Measurements from ENCODE around the gene CANT1.
A peak's percentile ranks its signal among the peaks of the same experiment; 100 is the strongest.
"Not testable (repeated sequence)": the region's sequence is repeated elsewhere in the genome, so short reads cannot be mapped to it uniquely, and the experiment has no call there.

Gene CANT1

DNA sequence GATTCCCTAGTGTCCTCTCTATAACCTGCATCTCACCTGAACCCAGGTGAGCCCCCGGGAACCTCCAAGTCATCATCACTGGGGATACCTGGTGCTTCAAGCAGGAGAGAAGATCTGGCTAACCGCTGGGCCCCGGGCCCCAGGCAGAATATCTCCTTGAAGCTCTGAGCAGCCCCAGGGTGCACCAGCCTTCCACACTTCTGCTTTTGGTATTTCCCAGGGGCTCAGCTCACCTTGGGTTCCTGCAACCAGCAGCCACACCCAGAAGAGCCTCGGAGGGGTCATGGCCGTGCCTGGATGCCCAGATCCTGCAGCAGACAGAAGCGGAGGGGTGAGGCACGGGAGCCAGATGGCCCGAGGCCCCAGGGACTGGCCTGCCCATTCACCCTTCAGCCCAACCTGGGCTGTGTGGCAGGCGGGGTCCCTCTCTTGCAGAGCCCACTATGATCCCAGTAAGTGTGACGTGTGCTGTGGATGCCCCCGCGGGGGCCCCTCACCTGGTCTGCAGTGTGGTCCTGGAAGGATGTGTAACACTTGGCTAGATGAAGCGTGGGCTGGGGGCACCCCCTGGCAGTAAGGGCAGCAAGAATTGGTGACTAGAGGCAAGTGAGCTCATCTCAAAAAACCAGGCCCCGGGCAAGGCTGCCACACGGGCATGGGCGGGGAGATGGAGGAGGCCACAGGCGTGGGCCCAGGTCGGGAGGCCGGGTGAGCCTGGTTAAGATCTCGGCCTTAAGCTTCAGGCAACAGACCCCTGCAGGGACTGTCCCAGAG lies 32.5 kb downstream of the CANT1 start:
- no peak for DNase-seq (ENCODE audit: low read depth)

DNA sequence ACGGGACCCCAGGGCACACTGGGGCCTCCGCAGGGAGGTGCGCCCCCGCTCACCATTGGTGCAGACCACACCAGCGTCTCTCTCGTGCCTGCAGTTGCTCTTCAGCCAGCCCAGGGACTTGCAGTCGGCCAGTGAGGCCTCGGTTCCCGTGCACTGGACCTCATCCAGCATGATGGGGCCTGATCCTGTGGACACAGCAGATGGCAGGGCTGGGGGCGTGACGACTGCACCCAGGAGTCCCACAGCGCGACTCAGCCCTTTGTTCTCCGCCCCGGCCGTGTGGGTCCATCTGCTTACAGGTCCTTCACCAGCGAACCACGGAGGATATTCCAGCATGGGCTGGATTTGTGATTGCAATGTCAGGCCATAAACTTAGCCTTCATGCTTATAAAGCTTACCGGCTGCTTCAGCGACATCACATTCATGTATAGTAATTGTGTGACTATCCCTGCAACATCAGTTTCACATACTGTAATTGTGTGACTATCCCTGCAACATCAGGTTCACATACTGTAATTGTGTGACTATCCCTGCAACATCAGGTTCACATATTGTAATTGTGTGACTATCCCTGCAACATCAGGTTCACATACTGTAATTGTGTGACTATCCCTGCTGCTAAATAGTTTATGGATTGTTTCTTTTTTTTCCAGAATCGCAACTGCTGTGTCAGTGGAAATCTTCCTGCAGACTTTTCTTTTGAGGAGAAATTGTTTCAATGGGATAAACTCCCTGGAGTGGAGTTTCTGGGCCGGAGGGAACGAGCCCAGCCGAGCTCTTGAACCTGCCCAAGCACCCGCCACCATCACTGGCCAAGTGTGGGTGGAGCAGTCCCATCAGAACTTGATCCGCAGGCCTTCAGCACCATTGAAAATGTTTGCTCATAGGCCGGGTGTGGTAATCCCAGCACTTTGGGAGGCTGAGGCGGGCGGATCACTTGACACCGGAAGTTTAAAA lies 34.7 kb downstream of the CANT1 start:
- no peak for DNase-seq (ENCODE audit: low read depth)

DNA sequence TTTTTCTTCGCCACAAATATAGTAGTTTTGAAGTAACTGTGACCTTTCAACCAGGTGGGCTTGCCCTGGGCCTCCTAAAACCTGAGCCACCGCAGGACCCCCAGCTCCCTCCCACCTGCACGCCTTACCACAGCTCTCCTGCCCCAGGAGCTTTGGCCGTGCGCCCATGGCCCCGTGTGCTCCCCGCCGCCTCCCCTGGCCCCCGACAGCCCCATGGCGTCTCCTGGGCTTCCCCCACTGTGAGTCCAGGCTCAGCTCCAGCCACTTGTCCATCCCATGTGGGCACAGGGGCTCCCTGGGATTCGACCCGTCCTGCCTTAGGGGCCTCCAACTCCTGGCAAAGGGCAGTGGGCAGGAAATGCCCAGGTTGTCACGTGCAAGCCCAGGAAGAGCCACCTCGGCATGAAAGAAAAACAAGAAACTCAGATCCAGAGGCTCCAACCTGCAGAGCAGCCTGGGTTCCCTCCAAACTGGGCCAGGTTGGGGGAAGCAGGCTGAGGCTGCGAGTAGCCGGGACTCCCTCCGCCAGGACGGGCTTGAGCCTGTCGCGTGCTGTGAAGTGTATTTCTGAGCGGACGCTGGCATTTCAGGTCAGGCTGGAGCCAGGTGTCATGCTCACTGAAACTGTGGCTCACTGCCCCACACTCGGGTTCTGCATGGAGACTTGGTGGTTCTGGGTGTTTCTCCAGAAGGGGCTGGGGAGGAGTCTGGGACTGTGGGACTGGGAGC lies 35.6 kb downstream of the CANT1 start:
- DNase-seq (ENCODE audit: low read depth), result no peak

DNA sequence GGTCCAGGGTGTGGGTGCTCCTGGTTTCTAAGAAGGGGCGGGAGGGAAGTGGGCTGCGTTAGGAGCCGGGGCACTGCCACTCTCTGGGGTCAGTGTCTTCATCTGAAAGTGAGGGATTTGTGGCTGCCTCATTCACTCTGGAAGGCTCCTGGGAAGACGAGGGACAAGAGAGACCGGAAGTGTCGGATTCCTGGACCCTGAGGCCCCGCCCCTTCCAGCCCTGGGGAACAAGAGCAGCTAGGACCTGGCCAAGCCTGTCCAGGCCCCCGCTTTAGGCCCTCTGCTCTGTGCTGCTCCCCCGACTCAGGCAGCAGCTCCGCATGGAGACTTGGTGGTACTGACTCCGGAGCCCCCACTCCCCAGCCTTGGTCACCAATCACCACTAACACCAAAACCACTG lies 36.4 kb downstream of the CANT1 start:
- no peak for DNase-seq (ENCODE audit: low read depth)

DNA sequence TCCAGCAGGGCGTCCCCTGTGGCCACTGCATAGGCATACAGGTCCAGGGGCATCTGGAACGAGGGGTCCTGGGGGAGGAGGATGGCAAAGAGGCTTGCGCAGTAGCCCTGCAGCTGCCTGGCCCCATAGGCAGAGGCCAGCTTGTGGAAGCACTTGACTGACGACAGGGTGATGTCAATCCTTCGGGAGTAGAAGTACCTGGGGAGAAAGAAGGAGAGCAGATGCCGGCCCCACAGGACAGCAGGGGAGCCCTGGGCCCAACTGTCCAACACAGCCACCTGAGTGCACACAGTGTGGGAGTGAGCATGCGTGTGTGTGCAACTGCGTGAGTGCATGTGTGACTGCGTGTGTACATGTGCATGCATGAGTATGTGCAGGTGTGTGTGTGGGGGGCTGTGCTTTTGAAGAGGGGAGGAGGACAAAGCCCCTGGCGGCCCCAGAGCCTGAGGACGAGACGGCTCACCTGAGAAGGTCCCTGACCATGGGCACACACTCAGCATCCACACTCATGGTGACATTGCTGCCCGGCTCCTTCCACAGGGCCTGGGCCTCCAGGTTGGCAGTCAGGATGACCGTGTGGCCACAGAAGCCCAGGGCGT lies 37.0 kb downstream of the CANT1 start:
- no peak for DNase-seq (ENCODE audit: low read depth)

DNA sequence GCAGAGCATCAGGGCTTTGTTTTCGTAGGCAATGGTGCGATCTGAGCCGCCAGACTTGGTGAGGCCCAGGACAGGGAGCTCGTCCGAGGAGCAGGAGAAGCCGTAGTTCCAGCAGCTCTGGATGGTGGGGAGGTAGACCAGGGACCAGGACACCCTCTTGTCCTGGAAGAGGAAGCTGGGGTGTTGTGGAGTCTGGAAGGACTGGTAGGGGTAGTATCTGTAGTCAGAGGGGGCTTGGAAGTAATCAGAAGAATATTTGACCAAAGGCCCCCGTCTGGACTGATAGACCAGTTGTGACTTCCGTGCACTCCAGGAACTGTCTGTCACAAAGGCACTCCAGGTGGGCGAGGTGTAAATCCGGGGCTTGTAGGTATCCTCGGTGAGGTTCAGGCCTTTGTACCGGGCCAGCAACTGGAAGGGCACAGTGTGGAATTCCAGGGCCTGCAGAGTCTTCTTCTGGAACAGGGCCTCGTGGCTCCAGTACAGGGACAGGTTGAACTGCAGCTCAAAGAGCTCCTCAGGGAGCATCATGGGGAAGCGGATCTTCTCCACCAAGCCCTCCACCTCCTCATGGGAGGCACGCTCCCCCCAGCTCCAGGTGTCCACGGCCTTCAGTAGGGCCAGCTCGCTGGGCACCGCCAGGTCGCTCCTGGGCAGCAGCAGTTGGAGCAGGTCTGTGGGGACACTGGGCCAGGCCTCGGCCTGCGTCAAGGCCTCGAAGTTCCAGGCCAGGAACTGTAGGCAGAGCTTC lies 37.6 kb downstream of the CANT1 start:
- DNase-seq (ENCODE audit: low read depth), result no peak

DNA sequence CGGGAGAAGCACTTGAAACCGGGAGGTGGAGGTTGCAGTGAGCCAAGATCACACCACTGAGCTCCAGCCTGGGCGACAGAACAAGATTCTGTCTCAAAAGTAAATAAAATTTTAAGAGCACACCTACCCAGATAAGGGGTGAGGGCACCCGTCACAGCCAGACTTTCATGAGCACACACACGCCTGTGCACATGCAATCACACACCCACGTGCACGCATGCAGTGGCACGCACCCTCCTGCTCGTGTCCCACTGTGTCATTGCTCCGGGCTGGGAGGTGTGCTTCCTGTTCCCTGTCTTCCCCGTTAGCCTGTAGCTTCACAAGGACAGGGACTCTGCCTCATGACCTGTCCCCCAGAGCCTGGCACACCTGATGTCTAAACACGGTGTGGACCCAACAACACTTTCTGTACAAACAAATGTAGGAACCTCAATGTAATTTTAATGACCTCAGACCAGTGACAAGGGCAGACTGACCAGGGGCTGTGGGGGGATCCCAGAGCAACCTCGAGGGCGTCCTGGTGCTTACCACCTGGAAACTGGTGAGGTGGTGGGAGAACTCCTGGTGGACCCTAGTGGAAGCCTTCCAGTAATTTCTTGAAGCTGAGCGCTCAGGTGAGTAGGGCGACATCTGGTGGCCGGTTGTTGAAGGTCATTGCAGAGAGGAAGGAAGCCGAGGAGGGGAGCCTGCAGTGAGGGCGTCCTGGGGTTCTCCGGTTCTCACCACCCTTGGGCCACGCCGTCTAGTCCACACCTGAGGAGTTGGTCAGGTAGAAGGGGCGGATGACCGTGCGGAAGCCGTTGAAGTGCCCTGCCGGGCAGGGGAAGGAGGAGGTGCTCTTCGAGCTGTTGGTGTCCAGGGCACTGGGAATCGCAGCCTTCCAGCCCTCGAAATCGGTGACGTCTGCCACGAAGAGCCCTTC lies 38.5 kb downstream of the CANT1 start:
- DNase-seq (ENCODE audit: low read depth), result peak; percentile 66

DNA sequence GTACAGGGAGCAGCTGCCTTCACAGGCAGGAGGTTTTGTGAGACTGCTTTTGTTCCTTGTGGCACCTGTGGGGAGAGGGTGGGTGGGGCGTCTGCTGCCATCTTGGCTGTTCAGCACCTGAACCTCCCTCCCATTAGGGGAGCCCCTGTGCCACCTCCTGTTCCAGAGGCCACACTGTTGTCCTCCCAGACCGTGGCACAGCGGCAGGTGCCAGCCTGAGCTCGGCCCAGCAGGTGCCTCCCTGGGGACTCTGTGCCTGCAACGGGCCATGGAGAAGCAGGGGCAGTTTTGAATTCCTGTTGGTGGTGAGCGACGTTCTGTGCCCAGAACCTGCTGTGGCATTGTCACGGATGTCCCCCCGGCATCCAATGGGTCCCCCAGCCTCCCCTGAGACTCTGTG lies 39.7 kb downstream of the CANT1 start:
- DNase-seq (ENCODE audit: low read depth), result no peak

DNA sequence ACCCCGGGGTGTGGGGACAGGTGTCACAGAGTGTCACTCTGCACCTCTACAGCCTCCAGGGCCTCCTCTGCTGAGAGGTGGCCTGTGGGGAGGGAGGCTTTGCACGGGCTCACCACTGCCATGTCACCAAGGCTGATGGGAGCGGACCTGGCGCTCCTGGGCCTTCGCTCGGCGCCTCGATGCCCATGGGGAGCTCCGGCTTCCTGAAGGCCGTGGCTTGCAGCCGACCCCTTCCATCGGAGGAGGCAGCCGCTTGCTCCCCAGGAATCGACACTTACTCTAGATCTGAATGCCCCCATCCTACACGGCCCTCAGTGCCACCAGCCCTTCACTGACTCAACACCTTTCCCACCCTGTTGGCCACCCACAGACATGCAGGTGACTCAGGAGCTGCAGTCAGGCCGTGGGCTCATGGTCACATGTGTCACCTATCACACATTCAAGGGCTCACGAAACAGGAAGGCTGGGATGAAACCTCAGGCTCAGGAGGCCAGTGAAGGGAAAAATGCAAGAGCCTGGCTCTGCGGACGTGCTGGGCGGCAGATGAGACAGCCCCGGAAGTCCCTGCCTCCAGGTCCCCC lies 41.7 kb downstream of the CANT1 start:
- no peak for DNase-seq (ENCODE audit: low read depth)

DNA sequence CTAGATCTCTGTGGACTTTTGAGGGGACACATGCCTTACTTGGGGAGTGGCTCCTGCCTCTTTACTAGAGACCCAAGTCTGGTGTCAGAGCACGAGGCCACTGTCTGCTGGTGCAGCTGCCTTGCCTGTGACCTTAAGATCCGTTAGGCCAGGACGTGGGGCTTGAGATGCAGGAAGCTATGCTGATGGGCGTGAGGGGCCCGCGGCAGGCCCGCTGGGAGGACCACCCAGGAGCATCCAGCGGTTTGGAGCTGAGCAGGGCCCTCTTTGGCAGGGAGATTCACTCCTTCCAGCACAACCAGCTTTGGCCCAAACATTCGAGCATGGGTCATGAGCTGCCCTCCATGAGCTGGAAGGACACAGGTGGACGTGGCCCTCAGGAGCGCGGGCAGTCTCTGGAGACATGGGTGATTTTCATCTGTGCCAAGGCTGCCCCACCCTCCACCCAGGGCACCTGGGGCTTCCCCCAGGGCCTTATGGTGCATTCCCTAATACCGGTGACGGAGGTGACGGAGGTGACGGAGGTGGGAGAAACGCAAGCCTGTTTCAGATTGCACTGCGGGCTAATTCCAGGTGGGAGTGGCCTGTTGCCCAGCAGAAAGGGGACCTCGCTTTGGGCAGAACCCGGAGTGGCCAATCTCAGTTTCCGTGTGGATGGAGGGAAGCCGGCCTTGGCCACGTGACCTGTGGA lies 42.5 kb downstream of the CANT1 start:
- DNase-seq (ENCODE audit: low read depth), result no peak

DNA sequence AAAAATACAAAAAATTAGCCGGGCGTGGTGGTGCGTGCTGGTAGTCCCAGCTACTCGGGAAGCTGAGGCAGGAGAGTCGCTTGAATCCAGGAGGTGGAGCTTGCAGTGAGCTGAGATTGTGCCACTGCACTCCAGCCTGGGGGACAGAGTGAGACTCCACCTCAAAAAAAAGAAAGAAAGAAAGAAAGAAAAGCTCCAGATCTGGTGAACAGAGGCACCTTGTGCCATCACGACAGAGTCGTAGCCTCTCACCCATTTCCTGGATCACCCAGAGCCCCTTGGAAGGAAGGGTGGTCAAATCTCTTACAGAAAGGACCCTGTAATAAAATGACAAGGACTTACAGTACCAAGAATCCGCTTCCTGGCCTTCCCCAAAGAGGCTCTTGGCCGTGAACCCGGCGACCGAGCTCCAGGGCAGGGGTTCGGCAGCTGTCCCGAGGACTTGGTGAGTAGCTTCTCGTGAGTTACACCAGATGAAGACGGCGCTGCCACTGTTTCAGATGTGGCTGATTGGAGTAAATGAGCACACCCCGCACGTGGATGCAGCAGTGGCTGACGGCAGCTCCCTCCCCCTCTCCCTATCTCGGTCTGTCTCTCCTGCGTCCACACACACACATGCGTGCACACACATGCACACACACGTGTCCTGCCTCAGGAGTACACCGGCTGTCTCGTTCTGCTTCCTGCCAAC lies 43.3 kb downstream of the CANT1 start:
- DNase-seq (ENCODE audit: low read depth), result no peak

DNA sequence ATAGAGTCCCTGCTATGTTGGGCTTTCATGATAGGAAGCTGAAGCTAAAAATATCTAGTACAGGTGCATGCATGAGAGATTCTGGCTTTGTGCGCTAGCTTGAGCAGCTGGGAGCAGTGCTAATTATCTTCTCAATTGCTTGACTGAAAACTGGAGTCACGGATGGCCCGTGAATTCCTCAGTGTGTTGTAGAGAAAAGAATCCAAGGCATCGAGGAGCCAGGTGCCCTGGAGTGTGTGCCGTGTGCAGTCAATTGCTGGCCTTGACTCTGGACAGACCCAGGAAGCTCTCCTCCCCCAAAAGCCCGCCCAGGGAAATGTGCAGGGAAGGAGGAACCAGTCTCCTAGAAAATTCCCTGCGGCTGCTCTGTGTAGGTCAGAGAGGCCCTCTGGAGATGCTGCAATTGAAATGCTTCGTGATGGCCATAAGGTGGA lies 44.1 kb downstream of the CANT1 start:
- DNase-seq (ENCODE audit: low read depth), result no peak

DNA sequence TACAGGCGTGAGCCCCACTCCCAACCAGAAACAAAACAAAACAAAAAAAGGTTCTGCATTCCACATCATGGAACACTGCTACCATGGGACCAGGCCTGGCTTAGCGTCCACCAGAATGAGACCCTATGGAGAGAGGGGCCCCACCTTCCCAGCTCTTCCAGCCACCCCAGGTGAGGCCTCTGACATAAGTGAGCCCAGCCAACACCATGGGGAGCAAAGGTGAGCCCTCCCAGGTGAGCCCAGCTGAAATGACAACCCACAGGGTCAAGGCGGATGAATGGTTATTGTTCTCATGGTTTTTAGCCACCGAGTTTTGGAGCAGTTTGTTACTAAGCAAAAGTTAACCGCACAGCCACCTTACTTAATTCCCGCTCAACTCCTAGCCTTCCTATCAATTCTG lies 46.2 kb downstream of the CANT1 start:
- no peak for DNase-seq (ENCODE audit: low read depth)

DNA sequence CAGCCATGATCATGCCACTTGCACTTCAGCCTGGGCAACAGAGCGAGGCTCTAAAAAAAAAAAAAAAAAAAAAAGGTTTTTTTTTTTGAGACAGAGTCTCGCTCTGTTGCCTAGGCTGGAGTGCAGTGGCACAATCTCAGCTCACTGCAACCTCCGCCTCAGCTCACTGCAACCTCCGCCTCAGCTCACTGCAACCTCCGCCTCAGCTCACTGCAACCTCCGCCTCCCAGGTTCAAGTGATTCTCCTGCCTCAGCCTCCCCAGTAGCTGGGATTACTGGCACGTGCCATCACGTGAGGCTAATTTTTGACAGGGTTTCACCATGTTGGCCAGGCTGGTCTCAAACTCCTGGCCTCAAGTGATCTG lies 46.6 kb downstream of the CANT1 start:
- DNase-seq (ENCODE audit: low read depth), result not testable (repeated sequence)

DNA sequence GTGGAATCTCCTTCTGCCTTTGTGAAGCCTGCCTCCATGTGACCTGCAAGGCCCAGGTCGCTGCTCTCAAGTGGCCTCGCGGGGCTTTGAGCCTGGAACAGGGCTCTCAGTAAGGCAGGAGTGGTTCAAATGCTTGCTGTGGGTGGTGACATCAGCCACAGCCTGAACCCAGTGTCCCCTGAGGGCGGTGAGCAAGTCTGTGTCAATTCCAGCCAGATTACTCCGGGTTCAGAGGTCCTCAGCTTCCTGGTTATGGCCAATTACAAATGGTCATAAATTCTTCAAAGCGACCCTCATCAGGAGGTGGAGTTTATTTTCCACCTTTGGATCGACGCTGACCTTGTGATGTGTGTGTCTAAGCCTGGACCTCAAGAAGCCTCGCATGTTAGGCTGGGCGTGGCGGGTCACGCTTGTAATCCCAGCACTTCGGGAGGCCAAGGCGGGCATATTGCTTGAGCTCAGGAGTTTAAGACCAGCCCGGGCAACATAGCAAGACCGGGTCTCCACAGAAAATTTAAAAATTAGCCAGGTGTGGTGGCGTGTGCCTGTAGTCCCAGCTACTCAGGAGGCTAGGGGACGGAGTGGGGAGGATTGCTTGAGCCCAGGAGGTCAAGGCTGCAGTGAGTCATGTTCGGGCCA lies 47.1 kb downstream of the CANT1 start:
- DNase-seq (ENCODE audit: low read depth), result no peak

DNA sequence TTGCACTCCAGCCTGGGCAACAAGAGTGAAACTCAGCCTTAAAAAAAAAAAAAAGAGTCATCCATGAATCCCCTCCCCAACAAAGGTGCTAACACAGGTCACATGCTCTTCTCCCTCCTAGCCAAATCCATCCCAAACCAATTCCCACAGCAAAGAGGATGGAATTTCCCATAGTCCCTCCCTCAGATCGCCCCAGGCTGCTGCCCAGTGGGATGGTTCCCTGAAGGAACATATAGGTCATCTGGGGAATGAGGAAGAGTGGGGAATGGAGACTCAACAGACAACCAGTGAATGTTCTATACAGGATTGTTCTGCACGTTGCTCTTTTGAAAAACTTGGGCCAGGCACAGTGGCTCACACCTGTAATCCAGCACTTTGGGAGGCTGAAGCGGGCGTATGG lies 48.0 kb downstream of the CANT1 start:
- no peak for DNase-seq (ENCODE audit: low read depth)

DNA sequence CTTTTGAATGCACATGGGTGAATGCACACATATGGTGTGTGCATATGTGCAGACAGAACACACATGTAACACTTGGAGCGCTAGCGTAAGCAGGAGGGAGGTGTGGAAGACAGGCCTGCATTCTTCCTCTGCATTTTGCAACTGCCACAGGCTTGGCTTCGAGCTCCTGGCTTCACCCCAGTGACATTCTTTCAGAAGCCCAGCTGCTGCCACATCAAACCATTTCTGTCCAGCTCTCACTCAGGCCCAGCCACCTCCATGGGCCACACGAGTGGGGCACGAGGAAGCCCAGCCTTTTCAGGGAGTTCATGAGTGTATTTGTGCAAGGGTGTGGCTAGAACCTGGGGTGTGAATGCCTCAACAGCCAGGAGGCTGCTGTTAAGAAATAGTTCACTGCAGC lies 48.6 kb downstream of the CANT1 start:
- no peak for DNase-seq (ENCODE audit: low read depth)

DNA sequence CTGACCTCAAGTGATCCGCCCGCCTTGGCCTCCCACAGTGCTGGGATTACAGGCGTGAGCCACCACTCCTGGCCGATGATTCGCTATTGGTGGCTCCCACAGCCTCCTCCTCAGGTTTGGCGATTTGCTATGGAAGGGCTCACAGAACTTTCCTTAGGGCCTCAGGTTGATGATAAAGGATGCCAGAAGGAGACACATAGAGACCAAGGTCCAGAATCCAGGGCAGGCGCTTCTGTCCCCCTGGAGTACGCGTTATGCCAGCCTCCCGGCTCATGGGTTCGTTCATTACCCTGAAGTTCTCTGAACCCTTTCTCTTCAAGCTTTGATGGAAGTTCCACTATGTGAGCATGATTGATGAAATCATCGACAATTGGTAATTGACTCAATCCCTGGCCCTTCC lies 49.8 kb downstream of the CANT1 start:
- no peak for DNase-seq (ENCODE audit: low read depth)

Data from activated T-cell treated with anti-CD3 and anti-CD28 coated beads for 24 hours (primary cell).